DMS79 treated with DMSO at 0.1 percent for 48 hours (cell line): ENCODE results near the gene IL17C.

Experiments
- DNase-seq: peaks from one replicate; lab custom pipeline; 2025; lab: John Stamatoyannopoulos, UW

IL17C gene

GRCh38 chr16:88627531-88628411 is 10.6 kb upstream of the IL17C start:
- no peak for DNase-seq

- no peak for DNase-seq
Observed at GRCh38 chr16:88628512-88628974, 9.8 kb upstream of the IL17C start.

DNA sequence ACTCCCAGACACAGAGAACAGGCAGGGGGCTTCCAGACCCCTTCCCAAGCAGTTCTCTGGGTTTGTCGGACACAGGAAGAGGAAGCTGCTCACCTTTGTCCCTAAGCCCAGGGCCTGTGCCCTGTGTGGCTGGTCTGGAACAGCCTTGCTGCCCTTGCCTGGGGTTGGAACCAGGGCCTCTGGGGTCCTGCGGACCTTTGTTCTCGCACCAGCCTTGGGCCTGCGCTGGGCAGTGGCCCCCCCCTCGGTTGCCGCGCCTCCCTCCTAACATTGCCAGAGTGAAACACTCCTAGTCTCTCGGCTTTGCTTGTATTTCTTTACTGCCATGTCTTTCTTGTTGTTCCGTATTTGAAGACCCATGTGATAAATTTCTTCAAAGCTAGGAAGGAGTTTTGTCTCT is 8.5 kb upstream of the IL17C start:
- no peak for DNase-seq

- no peak for DNase-seq
Observed at GRCh38 chr16:88630433-88630832, 7.9 kb upstream of the IL17C start.

DNA sequence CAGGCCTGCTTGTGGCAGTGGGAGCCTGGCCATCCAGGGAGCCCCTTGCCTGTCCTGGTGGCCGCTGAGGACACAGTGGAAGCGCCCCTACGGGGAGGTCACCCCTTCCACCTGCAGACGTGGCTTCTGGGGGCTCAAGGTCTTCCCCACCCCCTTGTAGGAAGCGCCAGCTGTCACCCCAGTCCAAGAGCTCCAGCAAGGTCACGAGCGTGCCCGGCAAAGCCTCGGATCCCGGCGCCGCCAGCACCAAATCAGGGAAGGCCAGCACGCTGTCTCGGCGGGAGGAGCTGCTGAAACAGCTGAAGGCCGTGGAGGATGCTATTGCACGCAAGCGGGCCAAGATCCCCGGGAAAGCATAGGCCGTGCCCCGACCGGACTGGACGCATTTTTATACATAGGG is 7.4 kb upstream of the IL17C start:
- DNase-seq: no peak

DNA sequence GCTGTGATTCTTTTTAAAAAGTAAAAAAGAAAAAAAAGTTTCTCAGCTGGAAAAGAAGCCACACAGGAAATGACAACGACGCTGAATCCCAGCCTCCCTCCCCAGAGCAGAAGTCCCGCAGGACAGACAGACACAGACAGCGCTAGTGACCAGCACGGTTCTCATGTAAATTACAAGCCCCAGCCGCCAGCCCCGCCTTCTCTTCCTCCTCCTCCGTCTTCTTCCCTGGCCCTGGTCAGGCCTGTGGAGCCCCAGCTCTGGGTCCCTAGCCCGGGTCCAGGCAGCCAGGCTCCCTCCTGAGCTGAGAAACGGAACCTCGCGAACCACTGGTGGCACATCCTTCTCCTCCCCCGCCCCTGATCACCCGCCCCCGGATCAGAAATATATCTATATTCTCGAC is 7.0 kb upstream of the IL17C start:
- no peak for DNase-seq

DNA sequence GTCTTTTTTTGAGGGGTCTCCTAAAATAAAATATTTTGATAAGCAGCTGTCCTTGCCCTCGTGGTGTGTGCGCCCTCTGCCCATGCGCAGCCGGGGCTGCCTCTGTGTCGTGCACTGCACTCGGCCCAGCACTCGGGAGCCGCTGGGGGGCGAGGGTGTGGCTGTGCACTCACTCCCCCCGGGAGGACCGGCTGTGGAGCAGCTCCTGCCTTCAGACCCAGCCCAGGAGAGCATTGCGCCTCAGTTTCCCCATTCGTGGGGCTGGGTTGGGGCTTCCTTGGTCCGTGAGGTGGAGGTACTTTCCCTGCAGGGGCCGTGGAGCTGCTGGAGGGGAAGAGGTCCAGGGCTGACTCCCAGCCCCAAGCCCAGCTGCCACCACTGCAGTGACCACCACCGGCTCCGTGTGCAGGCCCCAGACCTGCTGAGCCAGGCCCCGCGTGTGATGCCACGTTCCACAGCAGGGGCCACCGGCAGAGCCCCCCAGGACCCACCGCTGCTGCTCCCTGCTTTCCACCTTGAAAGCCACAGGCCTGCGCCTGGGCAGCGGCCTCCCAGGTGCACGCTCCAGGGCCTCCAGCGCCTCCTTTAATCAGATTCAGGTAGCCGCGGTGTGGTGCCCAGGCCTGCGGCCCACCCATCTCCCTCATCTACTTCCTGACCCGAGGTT is 6.3 kb upstream of the IL17C start:
- DNase-seq: no peak

DNA sequence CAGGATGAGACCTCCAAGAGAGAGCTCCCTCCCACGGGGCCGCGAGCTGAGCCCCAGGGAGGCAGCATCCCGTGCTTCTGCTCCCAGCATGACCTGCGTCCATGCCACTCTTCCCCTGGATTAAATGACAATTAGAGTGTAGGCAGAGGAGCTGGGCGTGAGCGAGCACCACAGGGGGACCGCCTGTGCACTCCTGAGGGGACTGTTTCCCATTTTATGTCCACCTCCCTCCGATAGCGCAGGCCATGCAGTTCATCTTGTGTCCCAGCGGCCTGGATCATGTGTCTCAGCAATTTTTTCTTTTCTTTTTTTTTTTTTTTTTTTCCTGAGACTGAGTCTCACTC is 5.8 kb upstream of the IL17C start:
- no peak for DNase-seq

DNA sequence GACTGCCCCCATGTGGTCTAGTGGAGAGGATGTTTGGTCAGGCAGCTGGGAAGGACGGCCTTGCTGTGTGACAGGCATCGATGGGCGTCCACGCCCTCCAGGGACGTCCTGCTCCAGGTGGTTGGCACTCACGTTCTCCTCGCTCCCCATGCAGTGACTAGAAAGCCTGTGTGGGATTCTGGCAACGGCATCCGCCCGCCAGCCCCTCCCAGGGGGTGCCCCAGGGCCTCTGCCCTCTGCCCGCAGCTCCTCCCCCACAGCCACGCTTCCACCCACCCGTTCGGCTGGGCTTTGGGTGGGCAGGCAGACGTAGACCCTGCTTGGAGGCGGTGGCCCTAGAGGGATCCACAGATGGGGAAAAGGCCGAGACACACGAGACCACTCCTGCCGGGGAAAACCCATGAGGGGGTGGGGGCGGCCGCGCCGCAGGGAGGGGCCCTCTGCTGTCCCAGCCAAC is 4.7 kb upstream of the IL17C start:
- no peak for DNase-seq

DNA sequence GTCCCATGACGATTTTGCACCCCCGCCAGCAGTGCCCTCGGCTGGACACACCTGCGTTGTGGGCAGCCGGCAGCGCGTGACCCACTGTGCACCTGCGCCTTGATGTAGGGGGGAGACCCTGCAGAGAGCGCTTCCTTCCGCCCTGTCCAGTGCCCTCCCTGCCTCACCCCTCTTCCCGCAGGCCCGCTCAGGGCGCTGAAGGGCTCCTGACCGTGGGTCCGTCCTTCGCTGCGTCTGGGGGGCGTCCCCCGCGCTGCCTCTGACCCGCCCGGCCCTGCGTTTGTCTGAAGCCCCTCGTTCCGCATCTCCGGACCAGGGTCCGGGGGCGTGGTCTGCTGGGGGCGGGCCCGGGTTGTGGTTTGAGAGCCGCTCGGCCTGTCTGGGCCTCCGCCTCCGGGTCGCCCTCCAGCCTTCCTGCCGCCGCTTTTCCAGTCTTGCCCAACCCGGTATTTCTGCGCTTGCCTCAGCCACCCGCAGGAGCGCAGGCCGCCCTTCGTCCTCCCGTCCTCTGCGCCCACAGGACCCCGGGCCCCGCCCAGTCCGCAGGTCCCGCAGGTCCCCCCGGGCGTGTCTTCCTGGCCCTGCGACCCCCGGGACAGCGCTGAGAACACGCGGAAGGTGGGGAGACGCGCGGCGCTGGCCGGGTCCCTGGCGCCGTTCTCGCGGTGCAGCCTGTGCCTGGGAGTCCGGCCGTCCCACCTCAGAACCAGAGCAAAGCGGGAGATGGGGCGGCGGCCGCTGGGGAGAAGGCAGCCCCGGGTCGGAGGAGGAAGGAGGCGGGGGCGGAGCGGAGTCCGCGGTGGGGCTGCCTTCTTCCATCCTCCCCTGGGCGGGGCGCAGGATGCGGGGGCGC is 4.0 kb upstream of the IL17C start:
- no peak for DNase-seq

DNA sequence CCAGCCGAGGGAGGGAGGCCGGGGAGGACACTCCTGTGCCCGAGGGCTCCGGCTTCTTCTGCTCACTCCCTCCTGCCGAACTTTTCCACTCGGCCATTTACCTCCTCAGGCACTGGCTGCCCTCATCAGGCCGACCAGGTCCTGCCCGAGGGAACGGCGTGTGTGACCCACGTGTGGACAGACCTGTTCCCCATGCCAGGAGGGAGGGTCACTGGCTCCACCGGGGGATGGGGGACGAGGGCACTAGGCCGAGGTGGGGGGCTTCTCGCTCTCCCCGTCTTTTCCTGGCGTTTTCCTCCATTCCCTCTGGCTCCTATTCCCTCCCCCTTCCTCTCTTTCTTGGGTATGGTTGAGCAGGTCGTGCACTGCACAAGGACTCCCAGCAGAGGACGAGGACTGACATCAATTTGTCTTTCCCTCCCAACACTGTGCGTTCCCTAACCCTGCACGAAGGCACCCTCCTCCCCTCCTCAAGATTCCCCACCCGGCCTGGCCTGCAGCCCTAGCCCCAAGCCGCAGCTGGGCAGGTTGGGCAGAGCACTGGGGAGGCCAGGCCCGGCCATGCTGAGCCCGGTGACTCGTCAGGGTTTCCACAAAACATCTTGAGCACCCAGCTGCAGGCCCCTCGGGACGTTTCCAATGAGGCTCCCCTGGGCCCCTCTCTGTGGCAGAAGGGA is 3.2 kb upstream of the IL17C start:
- DNase-seq: no peak

DNA sequence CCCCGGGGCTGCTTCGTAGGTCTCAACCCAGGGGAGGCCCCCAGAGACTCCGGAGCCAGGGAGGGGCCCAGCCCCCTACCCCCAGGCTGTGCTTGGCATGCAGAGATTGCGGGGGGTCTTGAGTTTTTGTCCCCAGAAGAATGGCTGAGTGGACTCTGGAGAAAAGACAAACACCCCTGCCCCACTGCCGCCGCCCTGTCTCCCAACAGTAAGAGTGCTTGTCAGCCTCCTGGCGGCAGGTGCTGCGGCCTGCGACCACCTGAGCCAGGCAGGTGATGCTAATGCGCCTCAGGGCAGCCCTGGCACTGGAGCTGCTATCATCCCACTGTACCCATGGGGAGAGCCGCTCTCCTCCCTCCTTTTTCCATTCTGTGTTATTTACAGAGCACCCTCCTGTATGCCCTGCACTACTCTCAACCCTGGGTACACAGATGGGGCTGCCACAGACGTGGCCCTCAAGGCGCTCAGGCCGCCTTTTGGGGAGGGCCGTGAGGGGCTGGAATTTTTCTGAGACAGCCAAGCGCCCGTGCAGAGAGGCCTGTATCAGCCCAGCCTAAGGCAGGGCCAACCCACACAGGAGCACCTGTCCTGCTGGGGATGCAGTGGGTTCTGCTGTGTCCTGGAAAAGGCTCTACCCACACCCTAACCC is 2.6 kb upstream of the IL17C start:
- DNase-seq: peak; percentile 22

GRCh38 chr16:88636488-88637265 is 1.7 kb upstream of the IL17C start:
- no peak for DNase-seq

- no peak for DNase-seq
Observed at GRCh38 chr16:88639231-88640038, 1.1 kb downstream of the IL17C start.

DNA sequence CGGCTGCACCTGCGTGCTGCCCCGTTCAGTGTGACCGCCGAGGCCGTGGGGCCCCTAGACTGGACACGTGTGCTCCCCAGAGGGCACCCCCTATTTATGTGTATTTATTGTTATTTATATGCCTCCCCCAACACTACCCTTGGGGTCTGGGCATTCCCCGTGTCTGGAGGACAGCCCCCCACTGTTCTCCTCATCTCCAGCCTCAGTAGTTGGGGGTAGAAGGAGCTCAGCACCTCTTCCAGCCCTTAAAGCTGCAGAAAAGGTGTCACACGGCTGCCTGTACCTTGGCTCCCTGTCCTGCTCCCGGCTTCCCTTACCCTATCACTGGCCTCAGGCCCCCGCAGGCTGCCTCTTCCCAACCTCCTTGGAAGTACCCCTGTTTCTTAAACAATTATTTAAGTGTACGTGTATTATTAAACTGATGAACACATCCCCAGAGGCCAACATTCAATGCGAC is 1.7 kb downstream of the IL17C start:
- no peak for DNase-seq

GRCh38 chr16:88640498-88641247 is 2.3 kb downstream of the IL17C start:
- no peak for DNase-seq

DNA sequence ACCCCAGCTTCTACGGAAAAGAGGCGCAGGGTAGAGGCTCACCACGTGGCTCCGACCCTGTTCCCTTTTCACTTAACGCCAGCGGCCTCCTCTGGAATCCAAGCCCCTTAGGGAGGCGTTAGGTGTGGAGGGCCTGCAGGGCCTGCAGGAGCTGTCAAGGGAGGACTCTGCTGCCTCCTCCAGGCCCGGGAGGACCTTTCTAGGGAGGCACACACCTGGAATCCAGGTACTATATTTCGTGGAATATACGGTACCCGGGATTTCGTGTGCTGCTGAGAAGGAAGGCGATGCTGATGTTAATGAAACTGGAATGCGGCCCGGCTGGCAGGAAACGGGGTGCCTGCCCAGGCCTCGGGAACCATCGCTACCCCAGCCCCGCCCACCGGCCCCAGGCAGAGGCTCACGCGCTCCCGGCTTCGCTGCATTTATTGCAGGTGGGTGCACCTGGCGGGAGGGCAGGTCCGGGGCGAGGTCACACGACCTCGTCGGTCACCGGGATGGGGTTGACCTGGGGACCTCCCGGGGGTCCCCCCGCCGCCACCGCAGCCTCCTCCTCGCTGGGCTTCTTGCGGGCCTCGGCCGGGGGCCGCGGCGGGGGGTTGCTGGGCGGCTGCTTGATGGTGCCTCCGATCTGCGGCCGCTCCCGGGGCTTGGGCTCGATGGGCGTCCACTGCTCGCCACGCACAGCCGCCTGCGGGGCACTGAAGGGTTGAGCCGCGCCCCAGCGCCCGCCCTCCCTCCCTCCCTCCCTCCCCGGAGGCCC is 4.7 kb downstream of the IL17C start:
- no peak for DNase-seq

GRCh38 chr16:88643644-88643932 is 5.2 kb downstream of the IL17C start:
- DNase-seq: no peak
